ENCODE data around the gene ATRX.

DNA sequence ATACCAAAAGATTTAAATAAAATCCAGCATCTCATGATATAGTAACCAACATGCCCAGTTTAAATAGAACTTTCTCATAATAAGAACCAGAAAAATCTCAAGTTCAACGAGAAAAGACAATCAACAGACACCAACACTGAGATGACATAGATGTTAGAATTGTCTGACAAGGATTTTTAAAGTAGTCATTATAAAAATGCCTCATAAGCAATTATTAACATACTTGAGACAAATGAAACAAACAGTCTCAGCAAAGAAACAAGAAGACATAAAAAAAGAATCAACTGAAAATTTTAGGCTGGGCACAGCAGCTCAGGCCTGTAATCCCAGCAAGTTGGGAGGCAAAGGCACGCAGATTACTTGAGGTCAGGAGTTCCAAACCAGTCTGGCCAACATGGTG is 220.7 kb downstream of the ATRX start:
- TF ChIP-seq, protein P1, sequence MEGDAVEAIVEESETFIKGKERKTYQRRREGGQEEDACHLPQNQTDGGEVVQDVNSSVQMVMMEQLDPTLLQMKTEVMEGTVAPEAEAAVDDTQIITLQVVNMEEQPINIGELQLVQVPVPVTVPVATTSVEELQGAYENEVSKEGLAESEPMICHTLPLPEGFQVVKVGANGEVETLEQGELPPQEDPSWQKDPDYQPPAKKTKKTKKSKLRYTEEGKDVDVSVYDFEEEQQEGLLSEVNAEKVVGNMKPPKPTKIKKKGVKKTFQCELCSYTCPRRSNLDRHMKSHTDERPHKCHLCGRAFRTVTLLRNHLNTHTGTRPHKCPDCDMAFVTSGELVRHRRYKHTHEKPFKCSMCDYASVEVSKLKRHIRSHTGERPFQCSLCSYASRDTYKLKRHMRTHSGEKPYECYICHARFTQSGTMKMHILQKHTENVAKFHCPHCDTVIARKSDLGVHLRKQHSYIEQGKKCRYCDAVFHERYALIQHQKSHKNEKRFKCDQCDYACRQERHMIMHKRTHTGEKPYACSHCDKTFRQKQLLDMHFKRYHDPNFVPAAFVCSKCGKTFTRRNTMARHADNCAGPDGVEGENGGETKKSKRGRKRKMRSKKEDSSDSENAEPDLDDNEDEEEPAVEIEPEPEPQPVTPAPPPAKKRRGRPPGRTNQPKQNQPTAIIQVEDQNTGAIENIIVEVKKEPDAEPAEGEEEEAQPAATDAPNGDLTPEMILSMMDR (IDR thresholded peaks at IDR 0.05) = no peak
- TF ChIP-seq POLR2A (IDR thresholded peaks at IDR 0.05) = no peak

Measured in esophagus squamous epithelium (tissue), 4 donors.